A673 (cell line): ENCODE results near the gene DAPK1. TPM values are rescaled to one million over a fixed set of nuclear protein-coding genes. Genes with fewer than 3 reads are reported as not detected.

Experiments
- BruUV-seq: library from RNA; stranded (reverse); fragments of 400-500 nt; replicated peaks from 2 replicates; lab custom pipeline; 2021; lab: Mats Ljungman, UMichigan
- CTCF ChIA-PET: fragments of 300-600 bp; sonication (Branson Sonifier 250); formaldehyde crosslinking; loops from one replicate; lab custom pipeline; 2022; ENCODE audit warnings: antibody characterized with exemption; lab: Charles Lee
- POLR2A ChIA-PET: fragments of 300-600 bp; sonication (Branson Sonifier 250); formaldehyde crosslinking; loops from one replicate; lab custom pipeline; 2022; ENCODE audit warnings: antibody characterized with exemption; ENCODE audit not compliant: low non-redundant PET; lab: Charles Lee
- DNase-seq: peaks from one replicate; pipeline ENCODE4 v3.0.0-alpha.2; 2015; ENCODE audit warnings: low spot score
- H3K27ac ChIP-seq: fragments of 200-600 bp; sonication (generic); 2 replicates; pipeline ENCODE4 v1.5.1; 2016; ENCODE audit warnings: mixed run types, low read depth, mild to moderate bottlenecking, mixed read lengths, antibody characterized with exemption, low read length; ENCODE audit not compliant: poor library complexity, severe bottlenecking
- H3K27me3 ChIP-seq: fragments of 200-600 bp; sonication (generic); replicated peaks from 2 replicates; pipeline ENCODE4 v1.6.1; 2017; ENCODE audit warnings: mixed run types, low read depth, mild to moderate bottlenecking, mixed read lengths, antibody characterized with exemption, low read length; ENCODE audit not compliant: insufficient read depth, poor library complexity
- H3K36me3 ChIP-seq: fragments of 200-600 bp; sonication (generic); 2 replicates; pipeline ENCODE4 v1.6.1; 2016; ENCODE audit warnings: mixed run types, mild to moderate bottlenecking, mixed read lengths, antibody characterized with exemption, low read length; ENCODE audit not compliant: insufficient read depth, poor library complexity, severe bottlenecking
- H3K4me1 ChIP-seq: fragments of 200-600 bp; sonication (generic); 2 replicates; pipeline ENCODE4 v1.6.1; 2017; ENCODE audit warnings: mixed run types, mild to moderate bottlenecking, mixed read lengths, antibody characterized with exemption, low read length; ENCODE audit not compliant: insufficient read depth, poor library complexity, severe bottlenecking
- H3K4me3 ChIP-seq: fragments of 200-600 bp; sonication (generic); 2 replicates; pipeline ENCODE4 v1.5.1; 2016; ENCODE audit warnings: low read depth, mixed run types, mild to moderate bottlenecking, mixed read lengths, low read length; ENCODE audit not compliant: poor library complexity, severe bottlenecking
- H3K9me3 ChIP-seq: fragments of 200-600 bp; sonication (generic); 2 replicates; pipeline ENCODE4 v1.6.1; 2016; ENCODE audit warnings: mixed run types, low read depth, mild to moderate bottlenecking, mixed read lengths, antibody characterized with exemption, low read length; ENCODE audit not compliant: poor library complexity, severe bottlenecking
- EZH2 ChIP-seq: fragments of 200-600 bp; sonication (generic); IDR thresholded peaks from 2 replicates; pipeline ENCODE4 v1.6.1; 2017; ENCODE audit warnings: borderline replicate concordance, low read depth, mild to moderate bottlenecking, mixed read lengths, antibody characterized with exemption, low read length; ENCODE audit not compliant: poor library complexity, severe bottlenecking
- intact Hi-C: fragments of 100-400 bp; cut with micrococcal nuclease; formaldehyde crosslinking; loops from one replicate; pipeline ENCODE4 v1.10.0; 2022; ENCODE audit not compliant: unreplicated experiment
- total RNA-seq: library from RNA; stranded (reverse); gene quantifications from 2 replicates; pipeline ENCODE4 v1.2.3, GENCODE V29; 2021
- TF ChIP-seq, protein P1 (sequence below): fragments of 300-800, 200-600 bp; sonication (generic); conservative IDR thresholded peaks from 2 replicates; pipeline ENCODE4 v1.5.1; 2017; ENCODE audit warnings: low read depth, mild to moderate bottlenecking, antibody characterized with exemption, low read length, moderate library complexity, mixed read lengths

The DAPK1 gene
- total RNA-seq, 1 experiment from 2014 or later, result 380 TPM

DNA sequence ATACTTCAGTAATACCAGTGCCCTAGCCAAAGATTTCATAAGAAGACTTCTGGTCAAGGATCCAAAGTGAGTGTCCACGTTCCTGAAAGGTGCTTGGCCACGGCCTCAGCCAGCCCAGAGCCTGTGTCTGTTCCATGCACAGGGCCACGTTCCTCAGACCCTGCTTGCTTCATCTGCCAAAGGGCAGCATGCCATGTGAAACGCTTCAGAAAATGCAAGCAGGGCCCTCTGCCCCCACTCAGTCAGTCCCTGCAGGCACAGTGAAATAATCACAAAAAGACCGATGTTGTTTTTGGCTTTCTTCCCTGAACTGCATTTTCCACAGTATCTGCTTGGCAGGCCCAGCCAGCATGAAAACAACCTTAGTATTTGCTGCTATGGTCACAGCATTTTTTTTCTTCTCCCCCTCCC, 142.7 kb downstream of the DAPK1 start:
- intact Hi-C loops, result no loop called here
- TF ChIP-seq EZH2, result no peak
- TF ChIP-seq, protein P1, sequence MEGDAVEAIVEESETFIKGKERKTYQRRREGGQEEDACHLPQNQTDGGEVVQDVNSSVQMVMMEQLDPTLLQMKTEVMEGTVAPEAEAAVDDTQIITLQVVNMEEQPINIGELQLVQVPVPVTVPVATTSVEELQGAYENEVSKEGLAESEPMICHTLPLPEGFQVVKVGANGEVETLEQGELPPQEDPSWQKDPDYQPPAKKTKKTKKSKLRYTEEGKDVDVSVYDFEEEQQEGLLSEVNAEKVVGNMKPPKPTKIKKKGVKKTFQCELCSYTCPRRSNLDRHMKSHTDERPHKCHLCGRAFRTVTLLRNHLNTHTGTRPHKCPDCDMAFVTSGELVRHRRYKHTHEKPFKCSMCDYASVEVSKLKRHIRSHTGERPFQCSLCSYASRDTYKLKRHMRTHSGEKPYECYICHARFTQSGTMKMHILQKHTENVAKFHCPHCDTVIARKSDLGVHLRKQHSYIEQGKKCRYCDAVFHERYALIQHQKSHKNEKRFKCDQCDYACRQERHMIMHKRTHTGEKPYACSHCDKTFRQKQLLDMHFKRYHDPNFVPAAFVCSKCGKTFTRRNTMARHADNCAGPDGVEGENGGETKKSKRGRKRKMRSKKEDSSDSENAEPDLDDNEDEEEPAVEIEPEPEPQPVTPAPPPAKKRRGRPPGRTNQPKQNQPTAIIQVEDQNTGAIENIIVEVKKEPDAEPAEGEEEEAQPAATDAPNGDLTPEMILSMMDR, result no peak
- H3K27me3 ChIP-seq, result no peaks in the 10 kb centered on the region
- ChIA-PET CTCF (no interaction called here), POLR2A (no interaction called here)
- H3K36me3 ChIP-seq, result peaks cover 90% of the 10 kb centered on the region
- no TSS peak for BruUV-seq
- H3K9me3 ChIP-seq, result no peaks in the 10 kb centered on the region
- no peak overlapping the region for H3K4me3 ChIP-seq
- DNase-seq, result peak; percentile 47
- H3K4me1 ChIP-seq, result peaks cover 44% of the 10 kb centered on the region
- H3K27ac ChIP-seq, result peak overlapping the region; percentile 53

DNA sequence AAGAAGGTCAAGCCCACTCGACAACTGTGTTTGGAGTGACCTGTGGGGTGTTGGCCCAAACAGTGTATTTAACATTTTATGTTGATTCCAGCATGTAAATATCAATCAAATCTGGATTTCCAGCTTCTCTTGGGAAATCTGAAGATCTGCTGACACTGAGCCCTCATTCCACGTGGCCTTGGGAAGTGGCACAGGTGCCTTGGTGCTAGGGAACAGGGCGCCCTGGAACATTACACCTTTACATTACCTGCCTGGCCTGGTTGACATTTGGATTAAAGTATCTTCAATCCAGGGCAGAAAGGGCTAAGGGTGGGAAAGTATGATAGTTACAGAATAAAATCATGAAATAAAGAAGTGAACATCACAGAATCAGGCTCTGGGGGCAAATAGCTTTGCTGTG, 143.4 kb downstream of the DAPK1 start:
- peaks cover 95% of the 10 kb centered on the region for H3K36me3 ChIP-seq
- no peak for DNase-seq
- ChIA-PET POLR2A (no interaction called here), CTCF (no interaction called here)
- H3K9me3 ChIP-seq, result no peaks in the 10 kb centered on the region
- no peaks in the 10 kb centered on the region for H3K27me3 ChIP-seq
- H3K27ac ChIP-seq, result no peak overlapping the region
- intact Hi-C loops, result no loop called here
- peaks cover 44% of the 10 kb centered on the region for H3K4me1 ChIP-seq
- TF ChIP-seq EZH2, result no peak
- TF ChIP-seq, protein P1, result no peak
- BruUV-seq, result no TSS peak
- no peak overlapping the region for H3K4me3 ChIP-seq

- Histone ChIP-seq H3K4me1 (peaks cover 44% of the 10 kb centered on the region), H3K36me3 (peaks cover 100% of the 10 kb centered on the region), H3K27ac (peak overlapping the region; percentile 53), H3K27me3 (no peaks in the 10 kb centered on the region), H3K9me3 (no peaks in the 10 kb centered on the region), H3K4me3 (no peak overlapping the region)
- ChIA-PET POLR2A (no interaction called here), CTCF (no interaction called here)
- no peak for TF ChIP-seq EZH2
- TF ChIP-seq, protein P1, result no peak
- BruUV-seq, result no TSS peak
- no peak for DNase-seq
- intact Hi-C loops, result no loop called here
Observed at GRCh38 chr9:87642330-87643106, 144.9 kb downstream of the DAPK1 start.
